ENCODE data around the gene ZNF385D.

DNA sequence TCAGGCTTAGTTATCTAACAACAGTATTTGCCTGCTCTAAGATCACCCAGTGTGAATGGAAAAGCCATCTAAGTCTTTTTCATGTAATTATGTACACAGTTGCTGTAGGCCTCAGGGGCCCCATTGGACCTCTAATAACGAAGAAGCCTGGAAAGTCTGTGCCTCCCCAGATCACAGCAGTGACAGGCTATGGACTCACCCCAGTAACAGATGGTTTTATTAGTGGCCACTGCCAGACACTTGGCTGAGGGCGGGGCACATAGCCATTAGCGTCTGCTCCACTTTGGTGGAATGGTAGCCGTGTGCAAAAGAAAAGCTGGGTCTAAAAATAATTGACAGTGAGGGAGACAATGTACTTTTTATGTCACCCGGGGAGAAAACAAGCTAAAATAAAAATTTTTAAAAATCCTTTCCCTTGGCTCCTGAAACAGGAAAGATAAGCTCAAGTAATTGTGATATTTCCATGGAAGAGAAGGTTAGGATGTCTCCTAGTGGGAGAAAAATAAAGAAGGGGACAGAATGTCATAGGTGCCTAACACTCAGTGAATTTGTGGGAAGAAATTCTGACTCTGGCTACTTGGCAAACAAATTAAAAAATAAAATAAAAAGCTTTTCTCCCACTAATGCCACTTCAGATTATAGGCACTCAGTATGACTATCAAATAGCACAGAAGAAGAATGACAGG lies 44.3 kb upstream of the ZNF385D start:
- TF ChIP-seq ZNF274 (IDR thresholded peaks at IDR 0.05; ENCODE audit: low read depth, low read length) (no peak), YY1 (IDR thresholded peaks at IDR 0.05; ENCODE audit: insufficient read depth, insufficient read length) (no peak), SUZ12 (IDR thresholded peaks at IDR 0.05; ENCODE audit: extremely low read depth, insufficient read depth, insufficient read length) (no peak)
